Smooth muscle cell (in vitro differentiated cells): ENCODE data around the gene SLC35F6. TPM values are rescaled to one million over a fixed set of nuclear protein-coding genes. Genes with fewer than 3 reads are reported as not detected.
"Not testable (repeated sequence)": the region's sequence is repeated elsewhere in the genome, so short reads cannot be mapped to it uniquely, and the experiment has no call there.

Experiments used
- DNase-seq: peaks from one replicate; lab custom pipeline; 2025; ENCODE audit not compliant: unreplicated experiment; lab: John Stamatoyannopoulos, UW
- H2AFZ ChIP-seq: fragments of 200-600 bp; sonication (generic); 2 replicates; pipeline ENCODE4 v1.6.0; 2016; ENCODE audit warnings: antibody characterized with exemption, low read depth, mild to moderate bottlenecking
- H3F3A ChIP-seq: fragments of 200-600 bp; sonication (generic); 2 replicates; pipeline ENCODE4 v1.6.0; 2017; ENCODE audit warnings: antibody characterized with exemption, low read depth
- H3K27ac ChIP-seq: fragments of 200-600 bp; sonication (generic); 2 replicates; pipeline ENCODE4 v1.5.1; 2016; ENCODE audit warnings: low read depth, mild to moderate bottlenecking
- H3K27me3 ChIP-seq: fragments of 200-600 bp; sonication (generic); 2 replicates; pipeline ENCODE4 v1.6.1; 2016; ENCODE audit warnings: low read depth, mild to moderate bottlenecking
- H3K36me3 ChIP-seq: fragments of 200-600 bp; sonication (generic); 2 replicates; pipeline ENCODE4 v1.5.1; 2016; ENCODE audit warnings: low read depth
- H3K4me1 ChIP-seq: fragments of 200-600 bp; sonication (generic); 2 replicates; pipeline ENCODE4 v1.5.1; 2016; ENCODE audit warnings: low read depth
- H3K4me2 ChIP-seq: fragments of 200-600 bp; sonication (generic); 2 replicates; pipeline ENCODE4 v1.6.0; 2016; ENCODE audit warnings: mild to moderate bottlenecking
- H3K4me3 ChIP-seq: fragments of 200-600 bp; sonication (generic); 2 replicates; pipeline ENCODE4 v1.5.1; 2016; ENCODE audit warnings: mild to moderate bottlenecking
- H3K79me2 ChIP-seq: fragments of 200-600 bp; sonication (generic); 2 replicates; pipeline ENCODE4 v1.6.0; 2016; ENCODE audit warnings: low read depth, mild to moderate bottlenecking
- H3K9ac ChIP-seq: fragments of 200-600 bp; sonication (generic); 2 replicates; pipeline ENCODE4 v1.6.0; 2016; ENCODE audit warnings: low read depth
- H3K9me3 ChIP-seq: fragments of 200-600 bp; sonication (generic); replicated peaks from 2 replicates; pipeline ENCODE4 v1.5.1; 2016; ENCODE audit warnings: low read depth
- H4K20me1 ChIP-seq: fragments of 200-600 bp; sonication (generic); 2 replicates; pipeline ENCODE4 v1.6.0; 2016; ENCODE audit warnings: low read depth
- WGBS: methylation state at CpG from one replicate; pipeline ENCODE4 v1.1.7; 2016; ENCODE audit warnings: low lambda C conversion rate; 5-methylcytosine and 5-hydroxymethylcytosine counted together
- polyA plus RNA-seq: library from polyadenylated mRNA; unstranded; fragments of >200 nt; fragmentation: Nextera tagmentation; extraction: Ambion mirVana; gene quantifications from 2 replicates; pipeline ENCODE4 v1.2.1, GENCODE V29; 2016
- total RNA-seq: library from RNA; depleted of rRNA; stranded (reverse); fragments of >200 nt; gene quantifications from 2 replicates; pipeline ENCODE4 v1.2.3, GENCODE V29; 2014
- TF ChIP-seq, protein P1 (sequence below): fragments of 200-600 bp; sonication (generic); IDR thresholded peaks from 2 replicates; pipeline ENCODE4 v1.5.1; 2017; ENCODE audit warnings: borderline replicate concordance, mild to moderate bottlenecking, antibody characterized with exemption; ENCODE audit not compliant: insufficient read depth, poor library complexity, severe bottlenecking

Gene SLC35F6
- total and polyA plus RNA-seq, 2 experiments from 2014 or later: 16.9 to 19.2 TPM

DNA sequence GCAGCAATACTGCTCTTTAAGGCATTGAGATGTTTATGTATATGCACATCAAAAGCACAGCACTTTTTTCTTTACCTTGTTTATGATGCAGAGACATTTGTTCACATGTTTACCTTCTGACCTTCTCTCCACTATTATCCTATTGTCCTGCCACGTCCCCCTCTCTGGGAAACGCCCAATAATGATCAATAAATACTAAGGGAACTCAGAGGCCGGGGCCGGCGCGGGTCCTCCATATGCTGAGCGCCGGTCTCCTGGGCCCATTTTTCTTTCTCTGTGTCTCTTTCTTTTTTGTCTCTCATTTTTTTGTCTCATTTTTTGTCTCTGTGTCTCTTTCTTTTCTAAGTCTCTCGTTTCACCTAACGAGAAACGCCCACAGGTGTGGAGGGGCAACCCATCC is 13.6 kb upstream of the SLC35F6 start:
- H3K36me3 ChIP-seq, H3K4me3 ChIP-seq, H3K9me3 ChIP-seq, H3K9ac ChIP-seq, H2AFZ ChIP-seq, H3F3A ChIP-seq, H3K4me1 ChIP-seq, H3K79me2 ChIP-seq, H4K20me1 ChIP-seq, H3K4me2 ChIP-seq, DNase-seq, H3K27me3 ChIP-seq: not testable (repeated sequence)
- H3K27ac ChIP-seq: peak overlapping the region; percentile 71
- 43% methylated on average over 11 of the region's 11 CpGs for WGBS

DNA sequence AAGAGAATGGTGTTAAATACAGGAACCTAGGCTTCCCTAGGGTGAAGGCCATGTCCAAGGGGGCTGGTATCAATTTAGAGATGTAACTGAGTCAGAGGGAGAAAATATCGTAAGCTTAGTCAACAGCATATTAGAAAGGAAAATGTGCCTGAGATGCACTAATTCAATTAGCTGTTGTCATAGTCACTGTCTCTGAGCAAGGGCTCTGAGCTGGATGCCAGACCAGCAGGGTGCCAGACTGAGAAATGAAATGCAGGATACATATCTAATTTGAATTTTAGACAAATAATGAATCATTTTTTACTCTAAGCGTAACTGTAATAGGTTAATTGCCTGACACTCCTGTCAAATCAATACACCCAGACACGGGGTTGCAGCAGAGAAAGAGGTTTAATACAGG is 11.4 kb upstream of the SLC35F6 start:
- Histone ChIP-seq H3K9me3 (no peaks in the 10 kb centered on the region), H3K9ac (no peak overlapping the region), H3K4me3 (no peak overlapping the region), H2AFZ (no peak overlapping the region), H3K27me3 (no peaks in the 10 kb centered on the region), H3K4me1 (peaks cover 13% of the 10 kb centered on the region), H3K27ac (no peak overlapping the region), H4K20me1 (no peaks in the 10 kb centered on the region), H3K4me2 (no peak overlapping the region), H3K79me2 (no peaks in the 10 kb centered on the region), H3F3A (no peaks in the 10 kb centered on the region), H3K36me3 (no peaks in the 10 kb centered on the region)
- WGBS: 79% methylated on average over 3 of the region's 3 CpGs
- TF ChIP-seq, protein P1, sequence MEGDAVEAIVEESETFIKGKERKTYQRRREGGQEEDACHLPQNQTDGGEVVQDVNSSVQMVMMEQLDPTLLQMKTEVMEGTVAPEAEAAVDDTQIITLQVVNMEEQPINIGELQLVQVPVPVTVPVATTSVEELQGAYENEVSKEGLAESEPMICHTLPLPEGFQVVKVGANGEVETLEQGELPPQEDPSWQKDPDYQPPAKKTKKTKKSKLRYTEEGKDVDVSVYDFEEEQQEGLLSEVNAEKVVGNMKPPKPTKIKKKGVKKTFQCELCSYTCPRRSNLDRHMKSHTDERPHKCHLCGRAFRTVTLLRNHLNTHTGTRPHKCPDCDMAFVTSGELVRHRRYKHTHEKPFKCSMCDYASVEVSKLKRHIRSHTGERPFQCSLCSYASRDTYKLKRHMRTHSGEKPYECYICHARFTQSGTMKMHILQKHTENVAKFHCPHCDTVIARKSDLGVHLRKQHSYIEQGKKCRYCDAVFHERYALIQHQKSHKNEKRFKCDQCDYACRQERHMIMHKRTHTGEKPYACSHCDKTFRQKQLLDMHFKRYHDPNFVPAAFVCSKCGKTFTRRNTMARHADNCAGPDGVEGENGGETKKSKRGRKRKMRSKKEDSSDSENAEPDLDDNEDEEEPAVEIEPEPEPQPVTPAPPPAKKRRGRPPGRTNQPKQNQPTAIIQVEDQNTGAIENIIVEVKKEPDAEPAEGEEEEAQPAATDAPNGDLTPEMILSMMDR: no peak
- DNase-seq: no peak

DNA sequence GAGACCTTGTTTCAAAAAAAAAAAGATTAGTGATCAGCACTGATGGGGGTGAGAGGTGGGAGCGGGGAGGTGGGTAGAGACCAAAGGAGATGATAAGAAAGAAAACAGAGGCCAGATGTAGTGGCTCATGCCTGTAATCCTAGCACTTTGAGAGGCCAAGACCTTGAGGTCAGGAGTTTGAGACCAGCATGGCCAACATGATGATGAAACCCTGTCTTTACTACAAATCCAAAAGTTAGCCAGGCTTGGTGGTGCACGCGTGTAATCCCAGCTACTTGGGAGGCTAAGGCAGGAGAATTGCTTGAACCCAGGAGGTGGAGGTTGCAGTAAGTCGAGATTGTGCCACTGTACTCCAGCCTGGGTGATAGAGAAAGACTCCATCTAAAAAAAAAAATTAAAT is 9.5 kb upstream of the SLC35F6 start:
- H3K4me3 ChIP-seq: no peak overlapping the region
- WGBS: 98% methylated on average over 4 of the region's 4 CpGs
- no peaks in the 10 kb centered on the region for H3K27me3 ChIP-seq
- TF ChIP-seq, protein P1: no peak
- no peak overlapping the region for H3K27ac ChIP-seq
- no peak overlapping the region for H3K9ac ChIP-seq
- no peak overlapping the region for H2AFZ ChIP-seq
- no peaks in the 10 kb centered on the region for H3K36me3 ChIP-seq
- no peaks in the 10 kb centered on the region for H3K9me3 ChIP-seq
- no peaks in the 10 kb centered on the region for H3F3A ChIP-seq
- H4K20me1 ChIP-seq: no peaks in the 10 kb centered on the region
- peaks cover 15% of the 10 kb centered on the region for H3K4me1 ChIP-seq
- DNase-seq: no peak
- no peak overlapping the region for H3K4me2 ChIP-seq
- no peaks in the 10 kb centered on the region for H3K79me2 ChIP-seq

DNA sequence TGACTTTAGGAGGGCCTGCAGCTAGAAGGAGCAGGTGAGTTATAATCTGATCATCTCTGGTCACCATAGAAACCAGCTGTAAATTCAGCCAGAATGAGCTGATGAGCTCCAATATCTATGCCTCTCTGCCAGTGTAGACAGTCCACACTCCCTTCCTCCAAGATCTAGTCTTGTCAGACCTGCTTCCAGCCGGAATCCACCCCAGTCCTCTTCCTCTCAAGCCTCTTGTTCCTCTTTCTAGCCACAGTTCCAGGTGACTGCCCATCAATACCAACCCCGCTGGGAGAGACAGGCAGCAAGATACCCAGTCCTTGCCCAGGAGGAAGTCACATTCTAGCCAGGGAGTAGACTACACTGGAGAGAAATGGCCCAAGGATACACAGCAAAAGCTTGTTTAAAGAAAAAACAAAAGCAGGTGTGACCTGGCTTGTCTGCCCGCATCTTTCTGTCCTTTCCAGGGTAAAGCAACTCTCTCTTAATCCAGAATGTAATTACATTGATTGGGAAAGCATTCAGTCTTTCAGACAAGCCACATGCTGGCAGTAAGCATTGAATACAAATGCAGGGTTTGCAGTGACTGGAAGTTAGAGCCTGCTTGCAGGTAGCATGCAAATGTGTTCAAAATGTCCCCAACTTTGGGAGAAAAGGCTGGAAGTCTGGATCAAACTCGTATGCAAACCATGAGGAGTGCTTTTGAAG is 9.0 kb upstream of the SLC35F6 start:
- 72% methylated on average over 4 of the region's 4 CpGs for WGBS

More for the DNA sequence above, 9.0 kb upstream of the SLC35F6 start:
- TF ChIP-seq, protein P1: no peak
- Histone ChIP-seq H3K4me3 (no peak overlapping the region), H3K9ac (no peak overlapping the region), H3K79me2 (no peaks in the 10 kb centered on the region), H4K20me1 (no peaks in the 10 kb centered on the region), H3K4me1 (peaks cover 12% of the 10 kb centered on the region), H2AFZ (no peak overlapping the region), H3K4me2 (no peak overlapping the region), H3K36me3 (no peaks in the 10 kb centered on the region), H3K27ac (no peak overlapping the region), H3F3A (no peaks in the 10 kb centered on the region), H3K27me3 (no peaks in the 10 kb centered on the region), H3K9me3 (no peaks in the 10 kb centered on the region)
- DNase-seq: no peak
